ENCODE results near the gene RNF5.

Gene RNF5

DNA sequence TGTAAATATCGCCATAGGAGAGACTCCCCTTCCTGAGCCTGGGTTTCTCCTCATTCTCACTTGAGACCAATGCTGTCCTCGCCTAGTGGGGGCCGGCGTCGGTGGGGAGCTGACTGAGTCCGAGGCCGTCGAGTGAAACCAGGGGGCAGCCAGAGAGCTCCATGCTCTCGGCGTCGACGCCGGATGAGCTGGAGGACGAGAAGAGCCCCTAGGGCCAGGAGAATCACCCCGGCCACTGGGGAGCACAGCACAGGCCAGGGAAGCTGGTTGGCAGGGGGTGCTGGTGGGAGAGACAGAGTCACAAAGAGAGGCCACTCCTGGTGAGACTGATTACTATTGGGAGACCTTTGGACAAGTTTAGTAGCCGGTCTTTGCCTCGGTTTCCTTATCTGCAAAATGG lies 20.7 kb downstream of the RNF5 start:
- TF ChIP-seq, protein P1, sequence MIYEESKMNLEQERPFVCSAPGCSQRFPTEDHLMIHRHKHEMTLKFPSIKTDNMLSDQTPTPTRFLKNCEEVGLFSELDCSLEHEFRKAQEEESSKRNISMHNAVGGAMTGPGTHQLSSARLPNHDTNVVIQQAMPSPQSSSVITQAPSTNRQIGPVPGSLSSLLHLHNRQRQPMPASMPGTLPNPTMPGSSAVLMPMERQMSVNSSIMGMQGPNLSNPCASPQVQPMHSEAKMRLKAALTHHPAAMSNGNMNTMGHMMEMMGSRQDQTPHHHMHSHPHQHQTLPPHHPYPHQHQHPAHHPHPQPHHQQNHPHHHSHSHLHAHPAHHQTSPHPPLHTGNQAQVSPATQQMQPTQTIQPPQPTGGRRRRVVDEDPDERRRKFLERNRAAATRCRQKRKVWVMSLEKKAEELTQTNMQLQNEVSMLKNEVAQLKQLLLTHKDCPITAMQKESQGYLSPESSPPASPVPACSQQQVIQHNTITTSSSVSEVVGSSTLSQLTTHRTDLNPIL (CRISPR knock-in tag; IDR thresholded peaks at IDR 0.05; ENCODE audit: low read depth), result no peak
- TF ChIP-seq TOX (CRISPR knock-in tag; IDR thresholded peaks at IDR 0.05; ENCODE audit: borderline replicate concordance) (no peak), ZFP30 (CRISPR knock-in tag; IDR thresholded peaks at IDR 0.05) (no peak), ZNF70 (CRISPR knock-in tag; IDR thresholded peaks at IDR 0.05) (no peak), PPARA (CRISPR knock-in tag; IDR thresholded peaks at IDR 0.05; ENCODE audit: borderline replicate concordance) (no peak), ZNF565 (CRISPR knock-in tag; conservative IDR thresholded peaks at IDR 0.05; ENCODE audit: low read depth) (no peak), ZFP3 (CRISPR knock-in tag; IDR thresholded peaks at IDR 0.05) (no peak), ESRRG (CRISPR knock-in tag; IDR thresholded peaks at IDR 0.05) (no peak), OSR1 (CRISPR knock-in tag; IDR thresholded peaks at IDR 0.05) (no peak), ISL1 (CRISPR knock-in tag; IDR thresholded peaks at IDR 0.05) (no peak)
- no peak for ATAC-seq

DNA sequence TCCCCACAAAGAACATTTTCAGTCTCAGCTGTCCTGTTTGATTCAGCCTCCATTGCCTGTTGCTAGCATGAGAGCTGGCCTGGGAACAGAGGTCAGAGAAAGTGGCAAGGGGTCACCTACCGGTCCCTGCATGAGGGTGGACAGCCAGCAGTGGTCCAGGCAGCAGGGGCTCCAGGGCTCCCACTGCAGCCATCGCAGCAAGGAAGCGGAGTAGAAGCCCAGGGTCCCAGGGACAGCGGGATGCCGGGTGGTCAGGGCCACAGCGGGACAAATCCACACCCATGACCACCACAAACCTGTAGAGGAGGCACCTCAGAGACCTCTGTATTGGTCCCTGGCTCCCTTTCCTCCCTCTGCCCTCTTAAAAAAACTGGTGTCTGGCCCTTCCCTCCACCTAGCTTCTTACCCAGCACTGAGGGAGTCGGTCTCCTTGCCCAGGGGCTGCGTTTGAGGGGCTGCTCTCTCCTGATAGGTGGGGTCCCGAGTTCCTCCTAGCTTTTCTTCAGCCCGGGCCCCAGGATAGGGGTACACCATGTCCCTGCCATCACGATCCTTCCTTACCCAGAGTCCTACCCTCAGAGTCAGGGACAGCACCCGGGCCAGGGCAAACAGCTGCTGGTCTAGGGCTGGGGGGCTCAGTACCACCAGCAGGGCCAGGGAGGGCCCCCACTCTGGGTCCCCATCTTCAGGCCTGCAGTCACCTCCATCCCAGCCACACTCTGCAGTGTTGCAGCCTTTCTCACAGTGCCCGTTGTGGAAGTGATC lies 22.7 kb downstream of the RNF5 start:
- no peak for TF ChIP-seq BACH2 (CRISPR knock-in tag; IDR thresholded peaks at IDR 0.05; ENCODE audit: borderline replicate concordance)
- TF ChIP-seq OSR1 (CRISPR knock-in tag; IDR thresholded peaks at IDR 0.05), result no peak
- TF ChIP-seq, protein P2, sequence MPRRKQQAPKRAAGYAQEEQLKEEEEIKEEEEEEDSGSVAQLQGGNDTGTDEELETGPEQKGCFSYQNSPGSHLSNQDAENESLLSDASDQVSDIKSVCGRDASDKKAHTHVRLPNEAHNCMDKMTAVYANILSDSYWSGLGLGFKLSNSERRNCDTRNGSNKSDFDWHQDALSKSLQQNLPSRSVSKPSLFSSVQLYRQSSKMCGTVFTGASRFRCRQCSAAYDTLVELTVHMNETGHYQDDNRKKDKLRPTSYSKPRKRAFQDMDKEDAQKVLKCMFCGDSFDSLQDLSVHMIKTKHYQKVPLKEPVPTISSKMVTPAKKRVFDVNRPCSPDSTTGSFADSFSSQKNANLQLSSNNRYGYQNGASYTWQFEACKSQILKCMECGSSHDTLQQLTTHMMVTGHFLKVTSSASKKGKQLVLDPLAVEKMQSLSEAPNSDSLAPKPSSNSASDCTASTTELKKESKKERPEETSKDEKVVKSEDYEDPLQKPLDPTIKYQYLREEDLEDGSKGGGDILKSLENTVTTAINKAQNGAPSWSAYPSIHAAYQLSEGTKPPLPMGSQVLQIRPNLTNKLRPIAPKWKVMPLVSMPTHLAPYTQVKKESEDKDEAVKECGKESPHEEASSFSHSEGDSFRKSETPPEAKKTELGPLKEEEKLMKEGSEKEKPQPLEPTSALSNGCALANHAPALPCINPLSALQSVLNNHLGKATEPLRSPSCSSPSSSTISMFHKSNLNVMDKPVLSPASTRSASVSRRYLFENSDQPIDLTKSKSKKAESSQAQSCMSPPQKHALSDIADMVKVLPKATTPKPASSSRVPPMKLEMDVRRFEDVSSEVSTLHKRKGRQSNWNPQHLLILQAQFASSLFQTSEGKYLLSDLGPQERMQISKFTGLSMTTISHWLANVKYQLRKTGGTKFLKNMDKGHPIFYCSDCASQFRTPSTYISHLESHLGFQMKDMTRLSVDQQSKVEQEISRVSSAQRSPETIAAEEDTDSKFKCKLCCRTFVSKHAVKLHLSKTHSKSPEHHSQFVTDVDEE (CRISPR knock-in tag; IDR thresholded peaks at IDR 0.05), result no peak
- ATAC-seq, result no peak

DNA sequence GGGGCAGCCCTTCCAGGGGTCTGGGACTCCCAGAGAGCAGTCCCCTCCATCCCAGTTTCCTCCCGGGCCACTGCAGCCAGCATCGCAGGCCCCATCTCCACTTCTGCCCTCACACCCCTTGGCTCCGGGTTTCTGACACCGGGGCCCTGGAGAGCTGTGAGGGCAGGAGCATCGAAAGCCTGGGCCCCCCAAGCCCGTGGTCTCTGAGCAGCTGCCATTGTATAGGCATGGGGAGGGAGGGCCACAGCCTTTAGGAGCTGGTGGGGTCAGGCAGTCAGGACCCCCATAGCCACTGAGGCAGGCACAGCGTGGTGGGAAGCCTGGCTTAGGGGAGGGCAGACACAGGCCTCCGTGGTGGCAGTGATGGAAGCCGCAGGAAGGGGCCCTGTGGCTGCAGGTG lies 24.0 kb downstream of the RNF5 start:
- TF ChIP-seq ESRRG (CRISPR knock-in tag; IDR thresholded peaks at IDR 0.05) (no peak), ZFP30 (CRISPR knock-in tag; IDR thresholded peaks at IDR 0.05) (no peak), BACH2 (CRISPR knock-in tag; IDR thresholded peaks at IDR 0.05; ENCODE audit: borderline replicate concordance) (no peak), ZC3H10 (CRISPR knock-in tag; IDR thresholded peaks at IDR 0.05) (no peak), RARB (CRISPR knock-in tag; IDR thresholded peaks at IDR 0.05) (no peak), ZNF8 (CRISPR knock-in tag; IDR thresholded peaks at IDR 0.05) (no peak), POU6F1 (CRISPR knock-in tag; IDR thresholded peaks at IDR 0.05; ENCODE audit: borderline replicate concordance, low read depth) (no peak), TCF4 (CRISPR knock-in tag; IDR thresholded peaks at IDR 0.05; ENCODE audit: borderline replicate concordance) (no peak), PPARA (CRISPR knock-in tag; IDR thresholded peaks at IDR 0.05; ENCODE audit: borderline replicate concordance) (no peak), ZNF70 (CRISPR knock-in tag; IDR thresholded peaks at IDR 0.05) (no peak), ISL1 (CRISPR knock-in tag; IDR thresholded peaks at IDR 0.05) (no peak), CSDC2 (CRISPR knock-in tag; IDR thresholded peaks at IDR 0.05) (no peak), SNAI2 (CRISPR knock-in tag; IDR thresholded peaks at IDR 0.05) (no peak), ZFP3 (CRISPR knock-in tag; IDR thresholded peaks at IDR 0.05) (no peak), TOX (CRISPR knock-in tag; IDR thresholded peaks at IDR 0.05; ENCODE audit: borderline replicate concordance) (no peak), ARNTL (CRISPR knock-in tag; IDR thresholded peaks at IDR 0.05; ENCODE audit: borderline replicate concordance, low read depth) (no peak)
- TF ChIP-seq, protein P1 (CRISPR knock-in tag; IDR thresholded peaks at IDR 0.05; ENCODE audit: low read depth), result no peak
- TF ChIP-seq, protein P2 (CRISPR knock-in tag; IDR thresholded peaks at IDR 0.05), result no peak
- TF ChIP-seq, protein P3, sequence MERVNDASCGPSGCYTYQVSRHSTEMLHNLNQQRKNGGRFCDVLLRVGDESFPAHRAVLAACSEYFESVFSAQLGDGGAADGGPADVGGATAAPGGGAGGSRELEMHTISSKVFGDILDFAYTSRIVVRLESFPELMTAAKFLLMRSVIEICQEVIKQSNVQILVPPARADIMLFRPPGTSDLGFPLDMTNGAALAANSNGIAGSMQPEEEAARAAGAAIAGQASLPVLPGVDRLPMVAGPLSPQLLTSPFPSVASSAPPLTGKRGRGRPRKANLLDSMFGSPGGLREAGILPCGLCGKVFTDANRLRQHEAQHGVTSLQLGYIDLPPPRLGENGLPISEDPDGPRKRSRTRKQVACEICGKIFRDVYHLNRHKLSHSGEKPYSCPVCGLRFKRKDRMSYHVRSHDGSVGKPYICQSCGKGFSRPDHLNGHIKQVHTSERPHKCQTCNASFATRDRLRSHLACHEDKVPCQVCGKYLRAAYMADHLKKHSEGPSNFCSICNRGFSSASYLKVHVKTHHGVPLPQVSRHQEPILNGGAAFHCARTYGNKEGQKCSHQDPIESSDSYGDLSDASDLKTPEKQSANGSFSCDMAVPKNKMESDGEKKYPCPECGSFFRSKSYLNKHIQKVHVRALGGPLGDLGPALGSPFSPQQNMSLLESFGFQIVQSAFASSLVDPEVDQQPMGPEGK (CRISPR knock-in tag; IDR thresholded peaks at IDR 0.05; ENCODE audit: borderline replicate concordance), result no peak
- TF ChIP-seq, protein P4, sequence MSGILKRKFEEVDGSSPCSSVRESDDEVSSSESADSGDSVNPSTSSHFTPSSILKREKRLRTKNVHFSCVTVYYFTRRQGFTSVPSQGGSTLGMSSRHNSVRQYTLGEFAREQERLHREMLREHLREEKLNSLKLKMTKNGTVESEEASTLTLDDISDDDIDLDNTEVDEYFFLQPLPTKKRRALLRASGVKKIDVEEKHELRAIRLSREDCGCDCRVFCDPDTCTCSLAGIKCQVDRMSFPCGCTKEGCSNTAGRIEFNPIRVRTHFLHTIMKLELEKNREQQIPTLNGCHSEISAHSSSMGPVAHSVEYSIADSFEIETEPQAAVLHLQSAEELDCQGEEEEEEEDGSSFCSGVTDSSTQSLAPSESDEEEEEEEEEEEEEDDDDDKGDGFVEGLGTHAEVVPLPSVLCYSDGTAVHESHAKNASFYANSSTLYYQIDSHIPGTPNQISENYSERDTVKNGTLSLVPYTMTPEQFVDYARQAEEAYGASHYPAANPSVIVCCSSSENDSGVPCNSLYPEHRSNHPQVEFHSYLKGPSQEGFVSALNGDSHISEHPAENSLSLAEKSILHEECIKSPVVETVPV (CRISPR knock-in tag; IDR thresholded peaks at IDR 0.05), result no peak
- ATAC-seq, result no peak

Measured in SK-N-SH treated with all-trans-retinoic acid at 6 μM for 48 hours (cell line).